GM12801 (cell line): ENCODE results near the gene PAFAH2.

Experiments
- TF ChIP-seq, protein P1 (sequence below): IDR thresholded peaks from one replicate; pipeline ENCODE4 v1.5.1; 2011; ENCODE audit warnings: control low read depth; ENCODE audit not compliant: insufficient read length; ENCODE audit errors: extremely low read depth

PAFAH2 gene

DNA sequence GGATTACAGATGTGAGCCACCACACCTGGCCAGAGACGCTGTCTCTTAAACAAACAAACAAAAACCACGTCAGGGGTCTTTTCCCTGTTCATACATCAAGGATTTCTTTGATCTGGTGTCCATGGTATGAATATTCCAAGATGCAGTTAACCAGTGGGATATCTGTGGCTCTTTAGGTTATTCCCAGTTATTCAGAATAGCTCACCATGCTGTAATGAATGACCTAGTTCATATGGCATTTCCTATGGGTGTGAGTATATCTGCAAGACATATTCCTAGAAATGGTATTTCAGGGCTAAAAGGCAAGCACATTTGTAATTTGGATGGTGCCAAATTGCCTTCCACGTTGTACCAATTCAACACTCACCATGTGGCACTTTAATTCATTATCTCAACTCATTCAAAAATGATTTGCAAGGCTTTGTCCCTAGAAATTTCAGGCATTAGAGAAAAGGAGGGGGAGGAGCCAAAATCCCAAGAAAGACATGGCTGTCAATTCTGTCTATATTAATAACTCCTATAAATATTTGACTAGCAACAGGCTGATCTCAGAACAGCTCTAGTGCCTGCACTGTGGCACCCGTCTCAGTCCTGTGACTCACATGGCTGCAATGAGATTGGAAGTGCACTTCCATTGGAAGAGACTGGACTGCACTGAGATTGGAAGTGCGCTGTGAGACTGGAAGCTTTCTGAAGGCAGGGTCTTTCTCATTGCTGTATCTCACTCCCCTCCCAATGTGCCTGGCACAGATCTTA, 85.6 kb downstream of the PAFAH2 start:
- TF ChIP-seq, protein P1, sequence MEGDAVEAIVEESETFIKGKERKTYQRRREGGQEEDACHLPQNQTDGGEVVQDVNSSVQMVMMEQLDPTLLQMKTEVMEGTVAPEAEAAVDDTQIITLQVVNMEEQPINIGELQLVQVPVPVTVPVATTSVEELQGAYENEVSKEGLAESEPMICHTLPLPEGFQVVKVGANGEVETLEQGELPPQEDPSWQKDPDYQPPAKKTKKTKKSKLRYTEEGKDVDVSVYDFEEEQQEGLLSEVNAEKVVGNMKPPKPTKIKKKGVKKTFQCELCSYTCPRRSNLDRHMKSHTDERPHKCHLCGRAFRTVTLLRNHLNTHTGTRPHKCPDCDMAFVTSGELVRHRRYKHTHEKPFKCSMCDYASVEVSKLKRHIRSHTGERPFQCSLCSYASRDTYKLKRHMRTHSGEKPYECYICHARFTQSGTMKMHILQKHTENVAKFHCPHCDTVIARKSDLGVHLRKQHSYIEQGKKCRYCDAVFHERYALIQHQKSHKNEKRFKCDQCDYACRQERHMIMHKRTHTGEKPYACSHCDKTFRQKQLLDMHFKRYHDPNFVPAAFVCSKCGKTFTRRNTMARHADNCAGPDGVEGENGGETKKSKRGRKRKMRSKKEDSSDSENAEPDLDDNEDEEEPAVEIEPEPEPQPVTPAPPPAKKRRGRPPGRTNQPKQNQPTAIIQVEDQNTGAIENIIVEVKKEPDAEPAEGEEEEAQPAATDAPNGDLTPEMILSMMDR: no peak

DNA sequence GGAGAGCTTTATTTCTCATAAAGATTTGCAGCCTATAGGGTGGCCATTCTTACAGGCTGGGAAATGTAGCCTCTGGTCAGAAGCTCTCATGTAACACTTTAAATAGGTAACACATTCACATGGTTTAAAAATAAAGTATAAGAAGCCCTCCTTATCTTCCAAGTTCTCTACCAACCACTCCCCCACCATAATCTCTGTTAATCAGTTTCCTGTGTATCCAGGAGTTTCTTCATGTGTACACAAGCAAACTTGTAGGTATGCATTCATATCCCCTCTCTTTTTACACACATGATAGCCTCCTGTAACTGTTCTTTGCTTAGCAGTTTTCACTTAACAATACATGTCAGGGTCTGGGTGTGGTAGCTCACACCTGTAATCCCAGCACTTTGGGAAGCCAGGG, 86.7 kb downstream of the PAFAH2 start:
- TF ChIP-seq, protein P1: no peak
